A549 (cell line): ENCODE results near the gene SF1.

ENCODE experiments used
- CBX2 ChIP-seq: fragments of 200-600 bp; sonication (generic); IDR thresholded peaks from 2 replicates; pipeline ENCODE4 v1.6.1; 2016; ENCODE audit warnings: low read depth, mild to moderate bottlenecking, borderline replicate concordance
- CEBPB ChIP-seq, 2 experiments: fragments of >200 bp in 1 of 2; sonication (Bioruptor Twin) in 1 of 2; formaldehyde crosslinking in 1 of 2; IDR thresholded peaks; 2 replicates each; pipeline ENCODE4 v1.6.1; 2012 to 2016
- EP300 ChIP-seq, 2 experiments: fragments of >200 bp; sonication (Bioruptor Twin); formaldehyde crosslinking; IDR thresholded peaks; 2 replicates in 1 of 2; 3 replicates in 1 of 2; pipeline ENCODE4 v1.6.1; 2016 to 2017
- ESRRA ChIP-seq: fragments of 150-350 bp; IDR thresholded peaks from 2 replicates; pipeline ENCODE4 v1.6.1; 2014; ENCODE audit warnings: mild to moderate bottlenecking, low read length, borderline replicate concordance
- HOXB13 ChIP-seq: fragments of 250-450 bp; sonication (Bioruptor Pico); IDR thresholded peaks from 2 replicates; pipeline ENCODE4 v1.5.0; 2020; ENCODE audit warnings: low read depth, mild to moderate bottlenecking, moderate library complexity
- JUN ChIP-seq, 2 experiments: fragments of >200 bp; sonication (Bioruptor Twin); formaldehyde crosslinking; IDR thresholded peaks; 2 replicates in 1 of 2; 3 replicates in 1 of 2; pipeline ENCODE4 v1.6.1; 2016 to 2017
- POLR2A ChIP-seq: IDR thresholded peaks from 2 replicates; pipeline ENCODE4 v1.6.1; 2012; ENCODE audit warnings: mild to moderate bottlenecking, low read length
- RCOR1 ChIP-seq: fragments of 150-350 bp; IDR thresholded peaks from 2 replicates; pipeline ENCODE4 v1.6.1; 2014; ENCODE audit warnings: antibody characterized with exemption, low read length, low read depth
- RFX5 ChIP-seq: fragments of 450-650 bp; IDR thresholded peaks from 2 replicates; pipeline ENCODE4 v1.7.1; 2014; ENCODE audit warnings: antibody characterized with exemption, mild to moderate bottlenecking, moderate library complexity
- TF ChIP-seq, protein P1 (sequence below): fragments of >200 bp; sonication (Bioruptor Twin); formaldehyde crosslinking; IDR thresholded peaks from 3 replicates; pipeline ENCODE4 v1.5.1; 2016
- TF ChIP-seq, protein P2 (sequence below): fragments of 200-600 bp; sonication (generic); IDR thresholded peaks from 2 replicates; pipeline ENCODE4 v1.6.1; 2016; ENCODE audit warnings: antibody characterized with exemption, mild to moderate bottlenecking, moderate library complexity
- TF ChIP-seq, protein P3 (sequence below): IDR thresholded peaks from 2 replicates; pipeline ENCODE4 v1.6.1; 2012

DNA sequence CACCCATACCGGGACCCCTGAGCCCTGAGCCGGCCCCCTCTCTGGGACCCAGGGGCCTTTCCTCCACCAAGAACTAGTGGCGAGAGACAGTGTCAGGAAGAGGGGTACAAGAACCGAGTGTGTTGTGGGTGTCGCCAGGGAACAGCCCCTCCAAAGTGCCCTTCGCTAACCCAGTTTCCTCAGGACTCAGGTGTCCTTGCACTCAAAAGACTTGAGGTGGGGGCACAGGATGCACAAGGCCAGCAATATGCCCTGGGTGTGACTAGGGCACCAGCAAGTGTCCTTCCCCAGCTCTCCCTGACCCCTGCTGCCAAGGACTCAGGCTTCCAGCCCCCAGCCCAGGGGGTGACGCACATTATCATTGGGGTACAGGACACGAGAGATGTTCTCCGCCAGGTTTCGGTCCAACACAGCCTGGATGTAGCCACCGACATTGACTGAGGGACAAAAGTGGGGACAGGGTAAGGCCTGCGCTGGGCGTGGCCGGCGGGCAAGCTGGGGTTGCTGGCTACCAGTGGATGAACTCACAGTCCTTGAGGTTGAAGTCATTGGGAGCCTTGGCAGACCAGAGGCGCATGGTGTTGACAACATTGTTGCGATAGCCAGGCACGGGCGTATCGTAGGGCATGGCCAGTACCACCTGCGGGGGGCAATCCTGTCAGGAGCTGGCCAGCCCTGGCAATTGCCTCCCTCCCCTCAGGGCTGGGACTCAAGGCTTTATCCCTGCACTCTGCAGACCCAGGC is 23.3 kb downstream of the SF1 start:
- TF ChIP-seq CEBPB (IDR thresholded peaks at IDR 0.05) (no peak), ESRRA (no peak), EP300 (IDR thresholded peaks at IDR 0.05) (no peak), RFX5 (no peak), HOXB13 (no peak), POLR2A (no peak), CBX2 (no peak), RCOR1 (no peak), JUN (IDR thresholded peaks at IDR 0.05) (no peak)
- TF ChIP-seq, protein P1, sequence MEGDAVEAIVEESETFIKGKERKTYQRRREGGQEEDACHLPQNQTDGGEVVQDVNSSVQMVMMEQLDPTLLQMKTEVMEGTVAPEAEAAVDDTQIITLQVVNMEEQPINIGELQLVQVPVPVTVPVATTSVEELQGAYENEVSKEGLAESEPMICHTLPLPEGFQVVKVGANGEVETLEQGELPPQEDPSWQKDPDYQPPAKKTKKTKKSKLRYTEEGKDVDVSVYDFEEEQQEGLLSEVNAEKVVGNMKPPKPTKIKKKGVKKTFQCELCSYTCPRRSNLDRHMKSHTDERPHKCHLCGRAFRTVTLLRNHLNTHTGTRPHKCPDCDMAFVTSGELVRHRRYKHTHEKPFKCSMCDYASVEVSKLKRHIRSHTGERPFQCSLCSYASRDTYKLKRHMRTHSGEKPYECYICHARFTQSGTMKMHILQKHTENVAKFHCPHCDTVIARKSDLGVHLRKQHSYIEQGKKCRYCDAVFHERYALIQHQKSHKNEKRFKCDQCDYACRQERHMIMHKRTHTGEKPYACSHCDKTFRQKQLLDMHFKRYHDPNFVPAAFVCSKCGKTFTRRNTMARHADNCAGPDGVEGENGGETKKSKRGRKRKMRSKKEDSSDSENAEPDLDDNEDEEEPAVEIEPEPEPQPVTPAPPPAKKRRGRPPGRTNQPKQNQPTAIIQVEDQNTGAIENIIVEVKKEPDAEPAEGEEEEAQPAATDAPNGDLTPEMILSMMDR, result no peak
- TF ChIP-seq, protein P2, sequence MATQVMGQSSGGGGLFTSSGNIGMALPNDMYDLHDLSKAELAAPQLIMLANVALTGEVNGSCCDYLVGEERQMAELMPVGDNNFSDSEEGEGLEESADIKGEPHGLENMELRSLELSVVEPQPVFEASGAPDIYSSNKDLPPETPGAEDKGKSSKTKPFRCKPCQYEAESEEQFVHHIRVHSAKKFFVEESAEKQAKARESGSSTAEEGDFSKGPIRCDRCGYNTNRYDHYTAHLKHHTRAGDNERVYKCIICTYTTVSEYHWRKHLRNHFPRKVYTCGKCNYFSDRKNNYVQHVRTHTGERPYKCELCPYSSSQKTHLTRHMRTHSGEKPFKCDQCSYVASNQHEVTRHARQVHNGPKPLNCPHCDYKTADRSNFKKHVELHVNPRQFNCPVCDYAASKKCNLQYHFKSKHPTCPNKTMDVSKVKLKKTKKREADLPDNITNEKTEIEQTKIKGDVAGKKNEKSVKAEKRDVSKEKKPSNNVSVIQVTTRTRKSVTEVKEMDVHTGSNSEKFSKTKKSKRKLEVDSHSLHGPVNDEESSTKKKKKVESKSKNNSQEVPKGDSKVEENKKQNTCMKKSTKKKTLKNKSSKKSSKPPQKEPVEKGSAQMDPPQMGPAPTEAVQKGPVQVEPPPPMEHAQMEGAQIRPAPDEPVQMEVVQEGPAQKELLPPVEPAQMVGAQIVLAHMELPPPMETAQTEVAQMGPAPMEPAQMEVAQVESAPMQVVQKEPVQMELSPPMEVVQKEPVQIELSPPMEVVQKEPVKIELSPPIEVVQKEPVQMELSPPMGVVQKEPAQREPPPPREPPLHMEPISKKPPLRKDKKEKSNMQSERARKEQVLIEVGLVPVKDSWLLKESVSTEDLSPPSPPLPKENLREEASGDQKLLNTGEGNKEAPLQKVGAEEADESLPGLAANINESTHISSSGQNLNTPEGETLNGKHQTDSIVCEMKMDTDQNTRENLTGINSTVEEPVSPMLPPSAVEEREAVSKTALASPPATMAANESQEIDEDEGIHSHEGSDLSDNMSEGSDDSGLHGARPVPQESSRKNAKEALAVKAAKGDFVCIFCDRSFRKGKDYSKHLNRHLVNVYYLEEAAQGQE, result no peak
- TF ChIP-seq, protein P3, sequence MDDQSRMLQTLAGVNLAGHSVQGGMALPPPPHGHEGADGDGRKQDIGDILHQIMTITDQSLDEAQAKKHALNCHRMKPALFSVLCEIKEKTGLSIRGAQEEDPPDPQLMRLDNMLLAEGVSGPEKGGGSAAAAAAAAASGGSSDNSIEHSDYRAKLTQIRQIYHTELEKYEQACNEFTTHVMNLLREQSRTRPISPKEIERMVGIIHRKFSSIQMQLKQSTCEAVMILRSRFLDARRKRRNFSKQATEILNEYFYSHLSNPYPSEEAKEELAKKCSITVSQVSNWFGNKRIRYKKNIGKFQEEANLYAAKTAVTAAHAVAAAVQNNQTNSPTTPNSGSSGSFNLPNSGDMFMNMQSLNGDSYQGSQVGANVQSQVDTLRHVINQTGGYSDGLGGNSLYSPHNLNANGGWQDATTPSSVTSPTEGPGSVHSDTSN, result no peak
